NCI-H446 treated with DMSO at 0.1 percent for 48 hours (cell line): ENCODE data around the gene PHF19.

ENCODE experiments used
- DNase-seq: peaks from one replicate; lab custom pipeline; 2025; lab: John Stamatoyannopoulos, UW

Gene PHF19

DNA sequence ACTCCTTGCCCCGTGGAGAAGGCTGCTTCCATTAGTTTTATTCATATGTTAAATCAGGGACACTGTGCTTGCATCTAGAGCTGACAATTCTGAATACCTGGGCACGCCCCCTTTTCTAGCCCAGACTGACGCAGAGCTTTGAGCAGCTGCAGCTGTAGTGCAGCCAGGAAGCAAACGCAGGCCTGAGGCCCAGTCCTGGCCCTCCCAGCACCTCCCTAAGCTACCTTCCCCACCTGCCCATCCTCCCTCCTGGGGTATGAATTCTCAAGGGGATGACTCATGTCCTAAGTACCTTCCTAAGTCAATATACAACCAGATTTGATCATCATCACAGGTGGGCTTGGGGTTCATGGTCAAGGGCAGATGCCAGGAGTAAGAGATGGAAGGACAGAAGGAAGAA lies 3.5 kb downstream of the PHF19 start:
- DNase-seq = no peak

DNA sequence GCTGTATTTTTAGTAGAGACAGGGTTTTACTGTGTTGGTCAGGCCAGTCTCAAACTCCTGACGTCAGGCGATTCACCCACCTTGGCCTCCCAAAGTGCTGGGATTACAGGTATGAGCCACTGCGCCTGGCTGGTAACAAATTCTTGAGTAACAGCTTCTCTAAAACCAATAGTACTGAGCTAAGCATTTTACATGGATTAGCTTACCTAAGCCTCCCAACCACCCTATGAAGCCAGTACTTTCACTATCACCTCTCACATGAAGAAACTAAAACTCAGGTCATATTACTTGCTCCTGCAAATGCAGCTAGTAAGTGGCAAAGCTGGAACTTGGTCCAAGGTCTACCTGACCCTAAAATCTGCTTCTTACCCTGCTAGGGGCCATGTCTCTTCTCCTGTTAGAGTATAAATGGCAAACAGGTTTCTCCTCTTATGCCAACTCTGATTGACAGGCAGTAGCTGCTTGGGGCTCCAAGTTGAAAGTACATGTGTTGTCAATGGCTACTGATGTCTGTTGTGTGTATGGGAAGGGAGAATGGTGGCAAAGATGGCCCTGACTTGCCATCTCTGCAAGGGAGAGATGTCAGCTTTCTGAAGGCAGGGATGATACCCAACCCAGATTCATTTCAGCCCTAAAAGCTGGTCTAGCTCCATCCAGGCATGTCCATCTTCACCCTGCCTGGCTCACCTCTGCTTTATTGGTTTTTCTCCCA lies 4.0 kb downstream of the PHF19 start:
- DNase-seq = no peak

GRCh38 chr9:120870206-120870605 lies 6.8 kb downstream of the PHF19 start:
- no peak for DNase-seq

DNA sequence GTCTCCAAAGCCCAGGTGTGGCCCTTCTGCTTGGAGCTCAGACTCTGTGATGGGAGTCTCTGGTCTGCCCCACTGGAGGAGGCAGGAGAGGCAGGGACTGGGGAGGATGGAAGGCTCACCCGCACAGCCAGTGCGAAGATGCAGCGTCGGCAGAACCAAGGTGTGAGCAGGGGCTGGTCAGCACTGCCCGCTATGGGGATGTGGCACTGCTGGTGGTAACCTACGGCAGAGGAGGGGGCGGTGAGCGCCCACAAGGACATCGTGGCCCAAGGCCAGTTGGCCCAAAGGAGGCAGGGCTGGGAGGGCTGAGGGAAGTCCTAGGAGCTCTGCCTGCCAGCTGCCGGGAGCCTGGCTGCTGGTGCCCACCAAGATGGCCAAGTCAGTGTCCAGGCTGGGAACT lies 7.3 kb downstream of the PHF19 start:
- no peak for DNase-seq

DNA sequence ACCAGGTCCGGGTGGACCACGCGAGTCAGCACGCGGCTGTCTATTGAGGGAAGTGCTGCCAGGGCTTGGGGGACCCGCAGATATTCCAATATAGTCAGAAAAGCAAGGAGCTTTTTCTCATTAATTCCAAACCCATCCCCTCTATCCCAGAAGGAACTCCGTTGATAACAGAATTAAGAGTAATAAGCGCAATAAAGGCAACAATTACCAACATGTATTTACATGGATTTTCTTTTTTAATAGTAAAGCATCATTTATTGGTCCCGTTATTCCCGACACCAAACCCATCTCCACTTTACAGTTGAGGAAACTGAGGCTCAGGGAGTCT lies 7.7 kb downstream of the PHF19 start:
- DNase-seq = no peak

DNA sequence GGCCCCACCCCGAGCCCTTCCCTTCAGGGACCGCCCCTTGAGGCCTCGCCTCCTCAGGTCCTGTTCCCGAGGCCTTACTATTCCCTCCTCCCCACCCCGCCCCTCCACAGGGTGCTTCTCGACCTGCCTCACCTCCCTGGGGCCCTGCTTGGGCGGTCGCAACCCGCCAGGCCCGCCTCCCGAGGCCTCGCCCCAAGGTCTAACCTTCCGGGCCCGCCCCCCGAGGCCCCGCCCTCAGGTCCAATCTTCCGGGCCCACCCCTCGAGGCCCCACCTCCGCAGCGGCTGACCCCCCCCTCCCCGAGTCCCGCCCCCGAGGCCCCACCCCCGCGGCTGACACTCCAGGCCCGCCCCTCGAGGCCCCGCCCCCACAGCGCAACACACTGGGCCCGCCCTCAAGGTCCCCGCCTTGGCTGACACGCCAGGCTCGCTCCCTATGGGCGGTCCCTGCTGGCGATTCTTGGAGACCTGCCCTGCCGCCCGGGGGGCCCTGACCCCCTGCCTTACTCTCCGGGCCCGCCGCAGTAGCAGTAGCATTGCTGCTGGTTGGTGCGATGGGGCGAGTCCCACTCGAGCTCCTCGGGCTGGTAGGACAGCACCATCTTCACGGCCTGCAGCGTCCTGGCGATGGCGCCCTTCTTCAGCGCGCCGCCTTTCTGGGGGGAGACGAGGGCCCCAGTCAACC lies 8.2 kb downstream of the PHF19 start:
- no peak for DNase-seq

GRCh38 chr9:120868339-120868675 lies 8.7 kb downstream of the PHF19 start:
- no peak for DNase-seq

- DNase-seq = no peak
Measured at GRCh38 chr9:120867676-120868338, 9.2 kb downstream of the PHF19 start.

- DNase-seq = no peak
Measured at GRCh38 chr9:120866651-120867050, 10.3 kb downstream of the PHF19 start.

- DNase-seq = no peak
Measured at GRCh38 chr9:120865809-120866208, 11.2 kb downstream of the PHF19 start.

DNA sequence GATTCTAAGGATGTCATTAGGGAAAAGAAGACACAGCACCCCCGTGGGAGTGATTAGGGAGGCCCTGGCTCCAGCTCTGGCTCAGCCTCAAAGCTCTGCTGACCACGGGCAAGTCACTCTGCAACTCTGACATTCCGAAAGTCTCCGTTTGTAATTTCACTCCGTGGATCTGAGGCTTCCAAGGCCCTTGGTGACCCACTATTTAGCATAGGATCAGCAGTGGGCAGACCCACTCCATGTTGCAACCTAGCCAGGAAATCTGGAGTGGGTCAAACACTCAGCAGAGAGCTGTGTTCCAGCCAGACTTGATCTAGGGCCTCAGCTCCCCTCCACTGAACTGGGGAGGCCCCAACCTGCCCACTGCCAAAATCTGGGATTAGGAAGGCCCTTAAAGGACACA lies 11.8 kb downstream of the PHF19 start:
- DNase-seq = no peak

DNA sequence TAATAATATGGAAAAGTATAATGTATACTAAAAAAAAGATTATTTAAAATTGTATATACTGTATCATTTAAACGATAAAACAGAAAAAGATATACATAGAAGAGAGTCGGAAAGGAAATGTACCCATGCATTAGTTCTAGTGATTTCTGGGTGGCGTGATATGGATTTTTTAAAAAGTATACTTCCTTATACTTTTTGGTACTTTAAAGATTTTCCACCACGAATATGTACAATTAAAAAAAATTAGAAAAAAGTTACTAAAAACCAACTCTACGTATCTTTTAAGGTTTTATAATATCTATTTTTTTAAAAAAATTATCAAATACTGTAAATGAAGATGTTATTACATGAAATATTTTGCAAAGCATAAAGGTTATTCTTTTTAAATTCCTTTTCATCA lies 12.3 kb downstream of the PHF19 start:
- no peak for DNase-seq

GRCh38 chr9:120863833-120864232 lies 13.2 kb downstream of the PHF19 start:
- DNase-seq = no peak

DNA sequence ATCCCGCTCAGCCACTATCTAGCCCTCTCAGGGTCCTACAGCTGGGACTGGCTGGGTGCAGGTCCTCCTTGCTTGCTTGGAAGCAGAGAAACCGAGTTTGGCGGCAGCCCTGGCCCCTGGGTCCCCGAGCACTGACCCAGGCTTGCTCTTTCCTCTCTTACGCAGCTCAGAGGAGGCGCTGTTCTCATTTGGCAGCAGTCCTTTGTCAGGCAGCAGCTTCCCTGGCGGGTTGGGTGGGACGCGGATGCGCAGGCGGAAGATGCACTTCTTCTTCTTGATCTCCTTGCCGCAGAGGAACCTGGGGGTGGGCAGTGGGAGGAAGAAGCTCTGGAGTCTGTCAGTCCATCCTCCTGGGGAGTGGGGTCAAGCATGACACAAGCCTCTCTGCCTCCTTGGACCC lies 14.5 kb downstream of the PHF19 start:
- no peak for DNase-seq

GRCh38 chr9:120861935-120862334 lies 15.1 kb downstream of the PHF19 start:
- no peak for DNase-seq

DNA sequence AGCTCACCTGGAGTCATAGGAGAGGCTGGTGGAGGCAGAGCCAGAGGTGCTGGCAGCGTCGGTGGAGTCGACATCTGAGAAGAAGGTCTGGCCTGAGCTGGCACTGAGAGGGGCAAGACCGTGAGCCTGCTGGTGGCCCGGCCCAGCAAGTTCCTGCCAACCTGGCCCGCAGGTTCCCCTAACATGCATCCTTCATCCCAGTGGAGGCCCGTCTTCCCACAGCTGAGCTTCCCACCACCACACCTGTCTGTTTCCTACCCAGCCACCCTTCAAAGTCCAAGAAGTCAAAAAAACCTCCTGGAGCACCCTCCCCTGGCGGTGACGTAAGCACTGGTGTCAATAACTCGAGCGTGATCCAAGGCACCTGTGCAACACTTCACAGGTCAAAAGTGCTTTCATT lies 16.9 kb downstream of the PHF19 start:
- no peak for DNase-seq

- no peak for DNase-seq
Measured at GRCh38 chr9:120859361-120859760, 17.6 kb downstream of the PHF19 start.

GRCh38 chr9:120857902-120858301 lies 19.1 kb downstream of the PHF19 start:
- DNase-seq = no peak

DNA sequence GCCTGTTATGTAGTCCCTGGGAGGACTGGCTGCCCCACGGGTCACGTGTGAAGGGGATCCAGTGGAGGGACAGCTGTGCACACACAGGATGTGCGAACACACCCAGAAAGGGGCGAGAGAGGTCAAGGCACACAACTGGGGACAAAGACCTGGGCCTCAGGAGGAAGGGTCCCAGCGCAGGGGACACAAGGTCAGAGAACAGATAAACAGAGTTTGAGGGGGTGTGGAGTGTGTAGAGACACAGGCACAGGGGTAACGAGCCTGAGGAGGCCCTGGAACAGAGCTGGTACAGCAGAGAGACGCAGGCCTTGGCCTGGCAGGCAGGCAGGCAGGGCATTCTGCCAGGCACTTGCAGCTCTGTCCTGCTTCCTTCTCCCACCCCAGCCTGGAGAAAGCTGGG lies 19.5 kb downstream of the PHF19 start:
- DNase-seq = no peak

DNA sequence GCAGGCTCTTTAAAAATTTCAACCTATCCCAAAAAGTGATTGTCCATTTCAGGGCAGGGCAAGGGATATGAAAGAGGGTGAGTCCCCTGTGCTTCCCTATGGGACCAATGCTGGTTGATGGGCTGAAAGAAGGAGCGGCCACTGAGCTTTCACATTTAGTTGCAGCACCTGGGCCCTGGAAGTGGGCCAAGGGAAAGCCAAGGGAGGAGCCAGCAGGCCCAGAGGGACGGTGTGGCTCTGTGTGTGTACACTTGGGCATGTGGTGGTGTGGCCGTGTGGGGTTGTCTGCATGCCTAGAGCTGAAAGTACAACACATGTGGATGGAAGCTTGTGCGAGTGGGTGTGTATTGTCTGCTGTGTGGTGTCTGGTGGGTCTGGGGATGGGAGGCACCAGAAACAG lies 20.3 kb downstream of the PHF19 start:
- peak; percentile 65 for DNase-seq

DNA sequence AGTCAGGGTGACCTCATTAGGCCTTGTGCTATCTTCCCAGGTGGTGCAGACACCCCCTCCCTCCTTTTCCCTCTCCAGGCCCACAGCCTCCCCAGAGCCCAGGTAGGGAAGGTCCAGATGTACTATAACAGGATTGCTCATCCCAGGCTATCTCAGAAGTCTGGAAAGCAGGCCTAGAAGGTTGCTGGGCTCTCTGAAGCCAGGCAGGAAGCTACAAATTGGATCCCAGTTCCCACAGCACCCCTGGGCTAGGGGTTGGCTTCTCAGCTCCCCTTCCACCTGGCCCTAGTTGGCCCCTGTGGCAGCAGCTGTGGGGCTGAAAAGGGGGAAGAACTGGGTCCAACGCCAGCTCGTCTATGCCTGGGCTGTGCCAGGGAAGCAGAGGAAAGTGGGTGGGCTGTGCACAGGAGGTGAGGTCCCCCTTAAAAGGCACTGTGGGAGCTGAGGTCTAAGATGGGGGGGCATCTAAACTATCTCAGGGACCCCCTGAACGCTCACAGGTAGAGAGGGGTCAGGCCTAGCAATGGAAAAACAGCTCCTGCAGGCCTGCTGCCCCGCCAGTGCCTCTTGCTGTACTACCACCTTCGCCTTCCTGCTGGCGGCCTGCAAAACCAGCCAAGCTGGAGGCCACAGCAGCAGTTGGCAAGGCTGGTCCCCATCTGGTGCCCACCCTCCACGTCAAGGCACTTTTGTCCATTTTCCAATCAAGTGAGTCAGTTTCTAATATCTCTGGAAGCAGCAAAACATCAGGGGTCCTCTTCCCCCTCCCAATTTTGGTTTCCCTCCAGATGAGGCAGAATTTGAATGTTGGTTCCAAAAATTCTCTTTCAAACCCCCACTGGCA lies 20.9 kb downstream of the PHF19 start:
- peak; percentile 87 for DNase-seq

GRCh38 chr9:120854596-120855327 lies 22.2 kb downstream of the PHF19 start:
- DNase-seq = no peak
